Activated CD4-positive, alpha-beta T cell treated with anti-CD3 and anti-CD28 coated beads, Interleukin-2, amount 10 ng/mL, durations not matched to agents 7 days and 5 days (primary cell): ENCODE results near the gene NCCRP1. TPM values are rescaled to one million over a fixed set of nuclear protein-coding genes. Genes with fewer than 3 reads are reported as not detected.
"Not testable (repeated sequence)": the region's sequence is repeated elsewhere in the genome, so short reads cannot be mapped to it uniquely, and the experiment has no call there.

Source experiments
- CTCF ChIA-PET: fragments of 350-600 bp; sonication (Branson Sonifier 250); formaldehyde crosslinking; loops from one replicate; lab custom pipeline; 2021; ENCODE audit warnings: antibody characterized with exemption; lab: Charles Lee
- POLR2A ChIA-PET: fragments of 350-600 bp; sonication (Branson Sonifier 250); formaldehyde crosslinking; loops from one replicate; lab custom pipeline; 2021; ENCODE audit warnings: antibody characterized with exemption; lab: Charles Lee
- DNase-seq: peaks from one replicate; pipeline ENCODE4 v3.0.0-alpha.2; 2020
- H3K27ac Mint-ChIP-seq: one replicate; pipeline ENCODE4 v1.8.0; 2021; ENCODE audit warnings: mild to moderate bottlenecking, moderate library complexity, mixed read lengths
- H3K27me3 Mint-ChIP-seq: one replicate; pipeline ENCODE4 v1.8.0; 2021; ENCODE audit warnings: mixed read lengths
- H3K36me3 Mint-ChIP-seq: one replicate; pipeline ENCODE4 v1.8.0; 2021; ENCODE audit warnings: low read depth, mixed read lengths
- H3K4me1 Mint-ChIP-seq: one replicate; pipeline ENCODE4 v1.8.0; 2021; ENCODE audit warnings: mixed read lengths
- H3K4me3 Mint-ChIP-seq: one replicate; pipeline ENCODE4 v1.8.0; 2021; ENCODE audit warnings: mild to moderate bottlenecking, moderate library complexity, mixed read lengths
- H3K9me3 Mint-ChIP-seq: one replicate; pipeline ENCODE4 v1.8.0; 2021; ENCODE audit warnings: mixed read lengths
- total RNA-seq, 2 experiments: library from RNA; stranded (reverse); gene quantifications; one replicate each; pipeline ENCODE4 v1.2.3, GENCODE V29; 2021

Gene NCCRP1
- total RNA-seq, 2 experiments from 2014 or later = not detected

DNA sequence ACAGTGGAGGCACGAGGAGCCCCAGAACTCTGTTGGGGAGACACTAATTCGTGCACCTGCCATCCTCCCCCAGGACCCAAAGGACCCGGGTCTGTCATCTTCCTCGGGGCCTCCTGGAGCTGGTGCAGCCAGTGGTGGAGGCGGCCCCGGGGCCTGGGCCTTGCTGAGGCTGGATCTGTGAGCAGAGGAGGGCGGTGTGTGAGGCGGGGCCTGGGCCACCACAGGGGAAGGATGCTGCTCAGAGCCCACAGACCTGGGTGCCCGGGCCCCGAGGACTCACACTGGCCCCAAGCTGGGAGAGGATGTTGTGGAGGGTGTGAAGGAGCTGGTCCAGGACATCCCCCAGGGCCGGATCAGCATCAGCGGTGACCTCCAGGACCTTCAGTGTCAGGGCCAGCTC lies 39.8 kb downstream of the NCCRP1 start:
- ChIA-PET CTCF (interaction anchor here (0.6 to 1.5 kb wide), 2 partner anchors 13 to 26 kb away, joined by 4 to 5 read pairs; no protein-coding TSS in a partner anchor), POLR2A (no interaction called here)

GRCh38 chr19:39237200-39238184 lies 40.7 kb downstream of the NCCRP1 start:
- ChIA-PET CTCF (interaction anchor here (1.5 kb wide), 1 partner anchor 14 kb away, joined by 5 read pairs; no protein-coding TSS in a partner anchor), POLR2A (interaction anchor here (0.6 kb wide), 1 partner anchor 26 kb away, joined by 4 read pairs; no protein-coding TSS in a partner anchor)
- Mint-ChIP-seq H3K9me3 (no peaks in the 10 kb centered on the region), H3K4me1 (peaks cover 28% of the 10 kb centered on the region), H3K27me3 (no peaks in the 10 kb centered on the region), H3K27ac (peak overlapping the region; percentile 88), H3K4me3 (peak overlapping the region; percentile 41), H3K36me3 (no peaks in the 10 kb centered on the region)
- peak; percentile 61 for DNase-seq

More for the DNA sequence above, 39.8 kb downstream of the NCCRP1 start:
- H3K9me3 Mint-ChIP-seq = no peaks in the 10 kb centered on the region
- H3K4me1 Mint-ChIP-seq = peaks cover 28% of the 10 kb centered on the region
- no peaks in the 10 kb centered on the region for H3K27me3 Mint-ChIP-seq
- H3K27ac Mint-ChIP-seq = peak overlapping the region; percentile 88
- H3K36me3 Mint-ChIP-seq = no peaks in the 10 kb centered on the region
- DNase-seq = peak; percentile 19
- H3K4me3 Mint-ChIP-seq = no peak overlapping the region

GRCh38 chr19:39238209-39238608 lies 41.4 kb downstream of the NCCRP1 start:
- peak overlapping the region; percentile 41 for H3K4me3 Mint-ChIP-seq
- CTCF ChIA-PET = interaction anchor here (1.5 kb wide), 1 partner anchor 15 kb away, joined by 5 read pairs; no protein-coding TSS in a partner anchor

GRCh38 chr19:39238944-39239343 lies 42.2 kb downstream of the NCCRP1 start:
- H3K4me1 Mint-ChIP-seq = peaks cover 28% of the 10 kb centered on the region
- no peak overlapping the region for H3K4me3 Mint-ChIP-seq
- no peaks in the 10 kb centered on the region for H3K9me3 Mint-ChIP-seq
- no peak overlapping the region for H3K27ac Mint-ChIP-seq
- ChIA-PET CTCF (interaction anchor here (0.7 kb wide), 1 partner anchor 129 kb away, joined by 3 read pairs; no protein-coding TSS in a partner anchor), POLR2A (no interaction called here)
- no peaks in the 10 kb centered on the region for H3K36me3 Mint-ChIP-seq
- H3K27me3 Mint-ChIP-seq = no peaks in the 10 kb centered on the region
- DNase-seq = no peak

More at GRCh38 chr19:39238209-39238608, 41.4 kb downstream of the NCCRP1 start:
- Mint-ChIP-seq H3K36me3 (no peaks in the 10 kb centered on the region), H3K9me3 (no peaks in the 10 kb centered on the region), H3K27me3 (no peaks in the 10 kb centered on the region), H3K4me1 (peaks cover 28% of the 10 kb centered on the region), H3K27ac (peak overlapping the region; percentile 88)
- POLR2A ChIA-PET = interaction anchor here (0.6 kb wide), 1 partner anchor 25 kb away, joined by 4 read pairs; no protein-coding TSS in a partner anchor
- DNase-seq = no peak

DNA sequence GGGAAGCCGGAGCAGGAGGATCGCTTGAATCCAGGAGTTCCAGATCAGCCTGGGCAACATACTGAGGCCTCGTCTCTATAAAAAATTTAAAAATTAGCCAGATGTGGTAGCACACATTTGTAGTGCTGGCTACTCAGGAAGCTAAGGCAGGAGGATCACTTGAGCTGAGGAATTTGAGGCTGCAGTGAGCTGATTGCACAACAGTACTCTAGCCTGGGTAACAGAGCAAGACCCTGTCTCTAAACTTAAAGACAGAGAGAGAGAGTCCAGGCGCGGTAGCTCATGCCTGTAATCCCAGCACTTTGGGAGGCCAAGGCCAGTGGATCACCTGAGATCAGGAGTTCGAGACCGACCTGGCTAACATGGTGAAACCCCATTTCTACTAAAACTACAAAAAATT lies 43.7 kb downstream of the NCCRP1 start:
- ChIA-PET CTCF (interaction anchor here (0.6 kb wide), 1 partner anchor 21 kb away, joined by 5 read pairs; no protein-coding TSS in a partner anchor), POLR2A (no interaction called here)
- H3K27me3 Mint-ChIP-seq = no peaks in the 10 kb centered on the region
- DNase-seq = no peak
- no peaks in the 10 kb centered on the region for H3K36me3 Mint-ChIP-seq
- peaks cover 28% of the 10 kb centered on the region for H3K4me1 Mint-ChIP-seq
- H3K4me3 Mint-ChIP-seq = no peak overlapping the region
- H3K9me3 Mint-ChIP-seq = no peaks in the 10 kb centered on the region
- H3K27ac Mint-ChIP-seq = no peak overlapping the region

DNA sequence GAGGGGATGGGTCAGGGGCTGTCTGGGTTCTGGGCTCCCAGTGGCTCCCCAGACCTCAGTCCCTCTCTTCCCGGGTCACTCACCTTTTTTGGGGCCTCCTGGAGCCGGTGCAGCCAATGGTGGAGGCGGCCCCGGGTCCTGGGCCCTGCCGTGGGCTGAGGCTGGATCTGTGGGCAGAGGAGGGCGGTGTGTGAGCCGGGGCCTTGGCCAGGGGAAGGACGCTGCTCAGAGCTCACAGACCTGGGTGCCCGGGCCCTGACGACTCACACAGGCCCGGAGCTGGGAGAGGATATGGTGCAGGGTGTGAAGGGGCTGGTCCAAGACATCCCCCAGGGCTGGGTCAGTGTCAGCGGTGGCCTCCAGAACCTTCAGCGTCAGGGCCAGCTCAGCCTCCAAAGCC lies 47.0 kb downstream of the NCCRP1 start:
- POLR2A ChIA-PET, CTCF ChIA-PET, H3K4me3 Mint-ChIP-seq, H3K4me1 Mint-ChIP-seq, DNase-seq, H3K9me3 Mint-ChIP-seq, H3K27me3 Mint-ChIP-seq, H3K36me3 Mint-ChIP-seq, H3K27ac Mint-ChIP-seq: not testable (repeated sequence)

DNA sequence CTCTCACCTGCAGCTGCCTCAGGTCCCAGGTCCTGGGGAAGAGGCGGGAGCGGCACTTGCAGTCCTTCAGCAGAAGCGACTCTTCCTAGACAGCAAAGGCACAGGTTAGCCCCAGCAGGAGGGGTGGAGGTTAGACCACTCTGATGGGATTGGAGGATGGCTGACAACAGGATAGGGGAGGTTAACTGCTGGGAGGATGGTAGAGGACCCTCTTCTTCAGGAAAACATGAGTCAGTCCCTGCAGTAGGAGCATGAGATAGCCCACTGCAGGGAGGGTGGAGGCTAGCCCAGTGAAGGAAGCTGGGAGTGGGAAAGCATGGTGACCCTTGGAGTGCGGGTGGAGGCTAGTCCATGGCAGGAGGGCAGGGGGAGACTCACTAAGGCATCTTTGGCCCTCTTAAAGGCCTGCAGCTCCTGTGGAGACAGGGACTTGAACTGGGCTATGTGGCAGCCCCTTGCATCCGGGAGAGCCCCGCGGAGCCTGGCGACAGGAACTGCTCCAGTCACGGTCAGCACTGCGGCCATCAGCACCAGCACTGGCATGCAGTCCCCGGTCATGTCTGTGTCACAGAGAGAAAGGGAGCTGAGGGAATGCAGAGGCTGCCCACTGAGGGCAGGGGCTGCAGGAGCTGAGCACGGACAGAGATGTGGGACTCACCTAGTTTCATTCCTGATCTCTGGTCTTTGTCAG lies 47.8 kb downstream of the NCCRP1 start, which contains the start of gene IFNL3:
Gene IFNL3 (minus strand): TSS at position 597 of the 691 bp plus-strand sequence. CDS start 39 bp downstream, at position 558.
- H3K27me3 Mint-ChIP-seq, DNase-seq, H3K9me3 Mint-ChIP-seq, H3K4me3 Mint-ChIP-seq, H3K36me3 Mint-ChIP-seq, H3K4me1 Mint-ChIP-seq, CTCF ChIA-PET: not testable (repeated sequence)
- POLR2A ChIA-PET = interaction anchor here (0.6 kb wide), 1 partner anchor 217 kb away, joined by 8 read pairs; no protein-coding TSS in a partner anchor
- H3K27ac Mint-ChIP-seq = peak within 1 kb of the TSS; percentile 27

DNA sequence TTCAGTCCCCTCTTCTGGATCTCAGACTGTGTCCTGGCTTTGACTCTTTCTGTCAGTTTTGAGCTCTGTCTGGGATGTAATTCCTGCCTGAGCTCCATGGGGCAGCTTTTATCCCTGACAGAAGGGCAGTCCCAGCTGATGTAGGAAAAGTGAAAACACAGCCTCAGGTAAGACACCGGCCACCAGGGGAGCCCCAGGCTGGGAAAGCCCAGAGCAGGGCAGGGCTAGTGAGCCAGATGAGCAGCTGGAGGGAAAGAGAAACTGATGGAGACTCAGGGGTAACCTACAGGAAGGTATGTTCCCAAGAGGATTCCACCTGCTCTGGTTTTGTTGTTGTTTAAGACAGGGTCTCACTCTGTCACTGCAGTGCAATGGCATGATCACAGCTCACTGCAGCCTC lies 48.4 kb downstream of the NCCRP1 start:
- H3K27ac Mint-ChIP-seq, CTCF ChIA-PET, H3K4me1 Mint-ChIP-seq, H3K27me3 Mint-ChIP-seq, H3K9me3 Mint-ChIP-seq, POLR2A ChIA-PET, H3K4me3 Mint-ChIP-seq, DNase-seq, H3K36me3 Mint-ChIP-seq: not testable (repeated sequence)

DNA sequence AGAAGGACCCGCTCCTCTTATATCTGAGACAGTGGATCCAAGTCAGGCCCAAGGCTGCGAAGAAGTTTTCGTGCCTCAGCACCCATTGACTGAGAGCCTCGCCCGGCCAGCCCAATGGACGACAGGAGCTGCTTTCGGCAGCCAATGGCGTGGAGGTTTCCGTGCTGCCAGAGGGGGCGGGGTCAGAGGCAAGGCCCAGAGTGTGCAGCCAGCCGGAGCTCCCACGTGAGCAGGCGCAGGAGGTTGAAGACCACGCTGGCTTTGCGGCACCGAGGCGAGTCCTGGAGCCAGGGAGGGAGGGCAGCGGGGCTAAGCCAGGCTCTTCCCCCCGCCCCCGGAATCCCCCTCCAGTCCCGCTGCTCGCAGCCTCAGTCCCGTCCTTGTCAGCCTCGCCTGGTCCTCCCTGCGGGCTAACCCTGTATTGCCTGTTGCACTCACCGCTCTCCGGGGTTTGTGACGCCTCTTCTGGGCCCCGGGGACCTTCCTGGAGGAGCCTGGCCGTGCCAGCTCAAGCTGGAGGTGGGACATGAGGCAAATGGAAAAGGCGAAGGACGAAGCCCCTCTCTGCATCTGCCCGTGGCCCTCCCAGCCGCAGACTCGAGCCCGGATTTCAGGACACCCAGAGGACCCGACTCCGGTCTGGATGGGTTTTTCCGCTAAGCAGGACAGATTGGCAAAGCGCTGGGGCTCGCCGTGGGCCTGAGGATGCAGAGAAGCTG lies 50.3 kb downstream of the NCCRP1 start:
- no peak for DNase-seq
- H3K9me3 Mint-ChIP-seq = no peaks in the 10 kb centered on the region
- H3K4me3 Mint-ChIP-seq = no peak overlapping the region
- ChIA-PET CTCF (interaction anchor here (1.0 kb wide), 1 partner anchor 48 kb away, joined by 3 read pairs; no protein-coding TSS in a partner anchor), POLR2A (no interaction called here)
- no peaks in the 10 kb centered on the region for H3K36me3 Mint-ChIP-seq
- H3K27ac Mint-ChIP-seq = no peak overlapping the region
- H3K27me3 Mint-ChIP-seq = peaks cover 11% of the 10 kb centered on the region
- peaks cover 4% of the 10 kb centered on the region for H3K4me1 Mint-ChIP-seq

DNA sequence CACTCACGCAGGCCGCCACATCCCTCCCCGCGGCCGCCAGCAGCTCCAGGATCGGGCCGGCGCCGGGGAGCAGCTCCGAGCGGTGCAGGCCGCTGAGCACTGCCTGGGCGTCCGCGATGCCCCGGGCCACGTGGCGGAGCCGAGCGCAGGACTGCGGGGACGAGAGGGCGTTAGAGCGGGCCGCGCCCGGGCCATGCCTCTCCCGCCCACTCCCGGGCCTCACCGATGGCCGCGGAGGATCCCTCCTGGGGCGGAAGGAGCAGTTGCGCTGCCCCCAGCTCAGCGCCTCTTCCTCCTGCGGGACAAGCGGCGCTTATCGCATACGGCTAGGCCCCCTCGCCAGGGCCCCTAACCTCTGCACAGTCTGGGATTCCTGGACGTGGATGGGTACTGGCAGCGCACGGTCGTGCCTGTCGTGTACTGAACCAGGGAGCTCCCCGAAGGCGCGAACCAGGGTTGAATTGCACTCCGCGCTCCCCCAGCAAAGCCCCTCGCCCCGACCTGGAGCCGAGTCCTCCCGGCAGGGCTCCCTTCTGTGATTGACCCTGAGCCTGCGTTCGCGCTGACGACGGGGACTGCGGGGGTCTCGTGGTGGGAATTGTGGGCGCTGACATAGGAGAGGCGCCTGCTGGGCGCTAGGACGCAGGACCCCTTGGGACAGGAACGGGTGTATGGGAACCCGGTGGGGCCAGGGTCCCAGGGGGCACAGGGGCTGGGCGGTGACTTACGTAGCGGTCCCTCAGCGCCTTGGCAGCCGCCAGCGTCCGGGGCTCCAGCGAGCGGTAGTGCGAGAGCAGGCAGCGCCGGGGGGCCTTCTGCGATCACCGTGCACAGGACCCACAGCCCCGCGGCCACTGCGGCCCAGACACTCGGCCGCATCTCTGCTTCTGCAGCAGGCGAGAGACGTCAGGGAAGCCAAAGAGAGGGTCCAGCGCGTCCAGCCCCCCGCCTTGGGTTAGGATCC lies 51.2 kb downstream of the NCCRP1 start:
- Mint-ChIP-seq H3K4me1 (peaks cover 12% of the 10 kb centered on the region), H3K36me3 (no peaks in the 10 kb centered on the region), H3K27ac (no peak overlapping the region), H3K27me3 (peaks cover 11% of the 10 kb centered on the region), H3K9me3 (no peaks in the 10 kb centered on the region), H3K4me3 (no peak overlapping the region)
- ChIA-PET POLR2A (no interaction called here), CTCF (interaction anchor here (1.0 kb wide), 1 partner anchor 49 kb away, joined by 3 read pairs; no protein-coding TSS in a partner anchor)
- DNase-seq = no peak

GRCh38 chr19:39248806-39249205 lies 52.0 kb downstream of the NCCRP1 start, which contains the start of gene IFNL4:
Gene IFNL4, minus strand, starts transcription at chr19:39248856.
- Mint-ChIP-seq H3K36me3 (no peaks in the 10 kb centered on the region), H3K27me3 (peaks cover 11% of the 10 kb centered on the region), H3K27ac (no peak within 1 kb of the TSS), H3K4me1 (peaks cover 12% of the 10 kb centered on the region), H3K4me3 (no peak within 1 kb of the TSS), H3K9me3 (no peaks in the 10 kb centered on the region)
- ChIA-PET CTCF (interaction anchor here (0.7 kb wide), 1 partner anchor 97 kb away, joined by 3 read pairs; no protein-coding TSS in a partner anchor), POLR2A (no interaction called here)
- no peak for DNase-seq
